HFF-Myc (cell line): ENCODE results near the gene PRPF19.

Experiments
- DNase-seq: peaks from one replicate; pipeline ENCODE4 v3.0.0-alpha.2; 2011; ENCODE audit warnings: low read depth; ENCODE audit errors: extremely low read depth
- H3K4me3 ChIP-seq: replicated peaks from 2 replicates; pipeline ENCODE4 v1.5.1; 2011; ENCODE audit warnings: low read depth, mild to moderate bottlenecking, control low read depth, low read length
- CTCF ChIP-seq: IDR thresholded peaks from 2 replicates; pipeline ENCODE4 v1.5.1; 2012; ENCODE audit warnings: mild to moderate bottlenecking, low read depth, low read length, control low read depth; ENCODE audit errors: missing control alignments

PRPF19 gene

GRCh38 chr11:60890696-60891095, 15.7 kb downstream of the PRPF19 start:
- DNase-seq = no peak
- TF ChIP-seq CTCF = no peak
- H3K4me3 ChIP-seq = no peak overlapping the region

- DNase-seq = no peak
- H3K4me3 ChIP-seq = no peak overlapping the region
- TF ChIP-seq CTCF = no peak
Measured at GRCh38 chr11:60889869-60890311, 16.5 kb downstream of the PRPF19 start.

DNA sequence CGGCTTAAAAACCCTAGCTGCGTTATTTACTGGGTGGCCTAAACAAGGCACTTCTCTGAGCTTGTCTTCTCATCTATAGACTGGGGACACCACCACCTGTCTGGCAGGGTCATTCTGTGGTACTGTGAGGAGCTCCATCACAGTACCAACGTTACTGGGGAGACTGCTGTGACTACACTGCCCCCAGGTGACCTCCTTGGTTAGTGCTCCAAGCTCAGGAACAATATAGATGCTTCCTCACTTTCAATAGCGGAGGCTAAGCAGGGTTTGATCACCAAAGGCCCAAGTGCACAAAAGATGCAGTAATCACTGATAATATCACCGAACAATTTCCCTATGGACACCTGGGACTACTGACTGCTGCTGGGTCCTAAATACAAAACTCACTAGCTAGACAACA, 18.8 kb downstream of the PRPF19 start:
- peak; percentile 76 for TF ChIP-seq CTCF
- no peak overlapping the region for H3K4me3 ChIP-seq
- no peak for DNase-seq

DNA sequence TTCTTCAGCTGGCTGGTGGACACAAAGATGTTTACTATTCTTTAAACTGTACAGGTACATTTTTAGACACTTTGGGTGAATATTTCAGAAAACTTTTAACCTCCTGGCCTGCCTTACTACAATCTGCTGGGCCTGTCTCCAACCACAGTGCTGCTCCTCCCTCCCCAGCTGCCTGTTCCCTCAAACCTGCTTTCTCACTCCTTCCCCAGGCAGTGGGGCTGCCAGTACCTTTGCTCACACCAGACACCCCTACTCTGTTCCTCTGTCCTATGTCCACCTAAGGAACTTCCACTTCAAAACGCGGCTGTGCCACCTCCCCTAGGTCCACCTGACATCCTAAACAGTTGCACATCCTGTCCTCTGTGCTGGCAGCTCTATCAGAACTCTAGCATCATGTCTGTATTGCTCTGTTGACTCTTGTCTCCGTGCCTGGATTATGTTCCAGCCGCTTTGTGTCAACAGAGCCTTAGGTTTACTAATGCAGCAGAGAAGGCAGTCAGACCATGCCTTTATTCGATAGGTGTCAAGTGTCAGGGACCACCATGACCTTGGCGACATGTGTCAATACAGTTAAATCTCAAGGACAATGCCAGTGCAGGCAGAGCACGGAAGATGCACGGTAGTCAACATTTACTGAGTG, 25.6 kb downstream of the PRPF19 start:
- H3K4me3 ChIP-seq = no peak overlapping the region
- DNase-seq = no peak
- no peak for TF ChIP-seq CTCF

GRCh38 chr11:60879971-60880588, 26.3 kb downstream of the PRPF19 start:
- H3K4me3 ChIP-seq = no peak overlapping the region
- no peak for DNase-seq
- no peak for TF ChIP-seq CTCF

DNA sequence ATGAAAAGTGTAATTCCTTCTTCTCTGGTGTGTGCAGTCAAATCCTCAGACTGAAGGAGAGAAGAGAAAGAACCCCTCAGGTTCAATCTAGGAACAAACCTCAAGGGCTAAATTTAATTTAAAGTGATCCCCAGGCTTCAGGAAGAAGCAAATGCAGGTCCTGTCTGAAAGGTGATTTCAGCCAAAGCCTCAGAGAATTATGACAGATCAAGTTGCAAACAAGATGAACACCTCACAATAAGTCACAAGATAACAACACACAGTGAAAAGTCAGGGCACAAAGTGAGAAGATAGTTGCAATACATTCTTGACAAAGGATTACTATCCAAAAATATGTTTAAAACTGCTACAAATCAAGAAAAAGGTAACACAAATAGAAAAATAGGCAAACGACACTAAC, 27.3 kb downstream of the PRPF19 start:
- no peak for DNase-seq
- no peak for TF ChIP-seq CTCF
- H3K4me3 ChIP-seq = no peak overlapping the region
